IMR-90 (cell line): ENCODE data around the gene CASK. TPM values are rescaled to one million over a fixed set of nuclear protein-coding genes. Genes with fewer than 3 reads are reported as not detected.

Source experiments
- ATAC-seq: fragments of 200-7000 bp; cut with Tn5 transposase; 2 replicates; pipeline ENCODE4 v1.9.1; 2020; ENCODE audit warnings: low read depth, mild to moderate bottlenecking, moderate library complexity
- BruUV-seq: library from RNA; stranded (reverse); fragments of 400-500 nt; replicated peaks from 2 replicates; lab custom pipeline; 2021; lab: Mats Ljungman, UMichigan
- CTCF ChIA-PET: fragments of 300-600 bp; formaldehyde crosslinking; extraction: SDS; loops from one replicate; lab custom pipeline; 2021; ENCODE audit warnings: antibody characterized with exemption; lab: Yijun Ruan, JAX
- POLR2A ChIA-PET: fragments of 300-600 bp; sonication (Branson Sonifier 250); formaldehyde crosslinking; loops from one replicate; lab custom pipeline; 2022; ENCODE audit warnings: antibody characterized with exemption; ENCODE audit not compliant: unreplicated experiment; lab: Charles Lee
- DNase-seq: peaks from one replicate; pipeline ENCODE4 v3.0.0; 2013
- H2AFZ ChIP-seq: replicated peaks from 2 replicates; pipeline ENCODE3; 2013; ENCODE audit warnings: low read length, mild to moderate bottlenecking; ENCODE audit not compliant: poor library complexity
- H2AK5ac ChIP-seq: 2 replicates; pipeline ENCODE4 v1.6.1; 2013; ENCODE audit warnings: low read depth, low read length, inconsistent platforms
- H2AK9ac ChIP-seq: replicated peaks from 2 replicates; pipeline ENCODE3; 2013; ENCODE audit warnings: mild to moderate bottlenecking, low read depth, low read length, moderate library complexity; ENCODE audit not compliant: poor library complexity
- H2BK120ac ChIP-seq: 2 replicates; pipeline ENCODE4 v1.6.1; 2013; ENCODE audit warnings: low read depth, low read length, inconsistent platforms
- H2BK15ac ChIP-seq: 3 replicates; pipeline ENCODE4 v1.6.1; 2013; ENCODE audit warnings: low read depth, low read length, inconsistent platforms
- H2BK20ac ChIP-seq: 2 replicates; pipeline ENCODE4 v1.6.1; 2013; ENCODE audit warnings: low read depth, mild to moderate bottlenecking, inconsistent platforms, low read length, moderate library complexity
- H2BK5ac ChIP-seq: 2 replicates; pipeline ENCODE4 v1.6.1; 2013; ENCODE audit warnings: mild to moderate bottlenecking, low read depth, low read length, inconsistent platforms; ENCODE audit not compliant: poor library complexity, severe bottlenecking
- H3K14ac ChIP-seq: replicated peaks from 2 replicates; pipeline ENCODE4 v1.6.1; 2013; ENCODE audit warnings: low read depth, low read length, inconsistent platforms
- H3K18ac ChIP-seq: 2 replicates; pipeline ENCODE4 v1.6.1; 2013; ENCODE audit warnings: low read depth, low read length, control low read depth
- H3K23ac ChIP-seq: 2 replicates; pipeline ENCODE4 v1.6.1; 2013; ENCODE audit warnings: low read depth, low read length, inconsistent platforms
- H3K27ac ChIP-seq: 2 replicates; pipeline ENCODE4 v1.5.1; 2013; ENCODE audit warnings: mild to moderate bottlenecking, control low read depth, low read length; ENCODE audit not compliant: insufficient read depth
- H3K27me3 ChIP-seq: 2 replicates; pipeline ENCODE4 v1.6.1; 2013; ENCODE audit warnings: low read length; ENCODE audit not compliant: control insufficient read depth, insufficient read depth
- H3K36me3 ChIP-seq: 2 replicates; pipeline ENCODE4 v1.6.1; 2013; ENCODE audit warnings: low read length, mixed read lengths; ENCODE audit not compliant: control insufficient read depth, insufficient read depth
- H3K4ac ChIP-seq: 2 replicates; pipeline ENCODE4 v1.6.1; 2013; ENCODE audit warnings: low read depth, low read length, inconsistent platforms
- H3K4me1 ChIP-seq: 2 replicates; pipeline ENCODE4 v1.6.1; 2013; ENCODE audit warnings: low read length, mixed read lengths; ENCODE audit not compliant: control insufficient read depth, insufficient read depth
- H3K4me2 ChIP-seq: 2 replicates; pipeline ENCODE4 v1.6.1; 2013; ENCODE audit warnings: low read depth, mild to moderate bottlenecking, control low read depth, low read length, moderate library complexity
- H3K4me3 ChIP-seq: 2 replicates; pipeline ENCODE4 v1.5.1; 2013; ENCODE audit warnings: low read depth, mild to moderate bottlenecking, control low read depth, low read length, moderate library complexity; ENCODE audit not compliant: insufficient read depth
- H3K56ac ChIP-seq: 2 replicates; pipeline ENCODE4 v1.6.1; 2013; ENCODE audit warnings: low read length, inconsistent platforms; ENCODE audit not compliant: insufficient read depth; ENCODE audit errors: extremely low read depth
- H3K79me1 ChIP-seq, 2 experiments: 2 replicates each; pipeline ENCODE4 v1.6.1; 2013; ENCODE audit warnings: low read length in 2 of 2, inconsistent platforms in 1 of 2, low read depth in 1 of 2
- H3K9ac ChIP-seq: 2 replicates; pipeline ENCODE4 v1.6.1; 2013; ENCODE audit warnings: low read depth, low read length, control low read depth
- H3K9me1 ChIP-seq: 2 replicates; pipeline ENCODE4 v1.6.1; 2013; ENCODE audit warnings: low read length, inconsistent platforms; ENCODE audit not compliant: insufficient read depth
- H3K9me3 ChIP-seq: 2 replicates; pipeline ENCODE4 v1.6.1; 2013; ENCODE audit warnings: low read length; ENCODE audit not compliant: control insufficient read depth, insufficient read depth
- H4K20me1 ChIP-seq: 2 replicates; pipeline ENCODE4 v1.6.1; 2013; ENCODE audit warnings: low read length, inconsistent platforms; ENCODE audit not compliant: insufficient read depth
- H4K5ac ChIP-seq: 2 replicates; pipeline ENCODE4 v1.6.1; 2013; ENCODE audit warnings: mild to moderate bottlenecking, low read depth, low read length, control low read depth
- H4K8ac ChIP-seq, 2 experiments: 2 replicates each; pipeline ENCODE4 v1.6.1; 2013; ENCODE audit warnings: low read depth in 2 of 2, low read length in 2 of 2, control low read depth in 1 of 2, inconsistent platforms in 1 of 2
- H4K91ac ChIP-seq: 2 replicates; pipeline ENCODE4 v1.6.1; 2013; ENCODE audit warnings: low read depth, low read length, inconsistent platforms; ENCODE audit not compliant: insufficient read depth
- BHLHE40 ChIP-seq: fragments of 150-350 bp; IDR thresholded peaks from 2 replicates; pipeline ENCODE4 v1.6.1; 2016; ENCODE audit warnings: mild to moderate bottlenecking, low read depth, low read length
- CEBPB ChIP-seq: IDR thresholded peaks from 2 replicates; pipeline ENCODE4 v1.6.1; 2012; ENCODE audit warnings: low read depth, low read length, improper control_type of control experiment
- CTCF ChIP-seq: conservative IDR thresholded peaks from 2 replicates; pipeline ENCODE4 v1.5.1; 2012; ENCODE audit warnings: mild to moderate bottlenecking, low read depth, low read length, improper control_type of control experiment
- FOS ChIP-seq: fragments of 150-350 bp; IDR thresholded peaks from 2 replicates; pipeline ENCODE4 v1.6.1; 2016; ENCODE audit warnings: low read depth, low read length
- POLR2A ChIP-seq: IDR thresholded peaks from 2 replicates; pipeline ENCODE4 v1.6.1; 2012; ENCODE audit warnings: mild to moderate bottlenecking, low read depth, low read length
- RFX5 ChIP-seq: IDR thresholded peaks from 2 replicates; pipeline ENCODE4 v1.8.0; 2012; ENCODE audit warnings: low read depth, mild to moderate bottlenecking, low read length, moderate library complexity
- WGBS, 2 experiments: methylation state at CpG; one replicate each; pipeline versions ENCODE4 v1.1.5 to v1.1.7; 2013; ENCODE audit warnings: missing lambda C conversion rate in 2 of 2; ENCODE audit not compliant: insufficient read length in 1 of 2; ENCODE audit errors: extremely low coverage in 2 of 2; 5-methylcytosine and 5-hydroxymethylcytosine counted together
- dilution Hi-C: fragments of 300-500 bp; cut with HindIII; formaldehyde crosslinking; loops from one replicate; pipeline ENCODE4 v1.14.3; 2018; ENCODE audit warnings: low sequenced_read_pairs; ENCODE audit not compliant: unreplicated experiment
- in situ Hi-C: fragments of 300-500 bp; cut with MboI; formaldehyde crosslinking; loops from 3 replicates; pipeline ENCODE4 v1.14.3; 2019; ENCODE audit warnings: low sequenced_read_pairs, inconsistent platforms, mixed read lengths
- intact Hi-C: fragments of 100-400 bp; cut with micrococcal nuclease; formaldehyde crosslinking; loops from 2 replicates; pipeline ENCODE4 v1.10.0; 2022
- polyA plus RNA-seq, 3 experiments: library from polyadenylated mRNA; depleted of rRNA; stranded (reverse); fragments of >200 nt; gene quantifications; 2 replicates each; pipeline ENCODE4 v1.2.3, GENCODE V29; 2012; ENCODE audit warnings: low replicate concordance in 1 of 3
- total RNA-seq: library from RNA; depleted of rRNA; stranded (reverse); fragments of >200 nt; gene quantifications from 2 replicates; pipeline ENCODE4 v1.2.3, GENCODE V29; 2012
- TF ChIP-seq, protein P1 (sequence below): fragments of 150-350 bp; IDR thresholded peaks from 2 replicates; pipeline ENCODE4 v1.6.1; 2016; ENCODE audit warnings: low read depth, mild to moderate bottlenecking, low read length, moderate library complexity, borderline replicate concordance

Gene CASK
- total and polyA plus RNA-seq, 2 of the 4 experiments (the other 2 are of a cell fraction) = 9.4 to 17.7 TPM

DNA sequence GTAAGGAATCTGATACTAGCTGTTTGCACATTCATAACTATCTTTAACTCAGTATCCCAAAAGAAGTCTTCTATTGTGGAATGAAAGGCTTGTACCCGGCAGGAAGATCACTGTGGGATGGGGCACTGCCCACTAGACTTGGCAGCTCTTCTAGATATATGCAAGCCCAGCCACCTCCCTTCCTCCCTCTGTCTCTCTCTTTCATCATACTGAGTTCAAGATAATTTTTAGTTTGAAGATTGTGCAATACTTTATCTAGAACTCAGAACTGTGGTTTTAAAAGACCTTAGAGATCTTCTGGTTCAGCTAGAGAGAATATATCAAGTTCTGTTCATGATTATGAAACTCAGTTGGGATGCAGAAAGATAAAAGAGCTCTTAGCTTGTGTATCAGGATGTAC is 257.1 kb downstream of the CASK start:
- Histone ChIP-seq H2BK15ac (no peak overlapping the region), H3K4me2 (no peak overlapping the region), H3K4me1 (peaks cover under 1% of the 10 kb centered on the region; the same call in 1 of the 2 replicates), H4K91ac (no peak overlapping the region), H3K9ac (no peak overlapping the region), H2BK20ac (no peak overlapping the region), H3K27ac (no peak overlapping the region), H3K56ac (no peak overlapping the region), H3K36me3 (no peaks in the 10 kb centered on the region), H3K14ac (no peak overlapping the region), H4K8ac (no peak overlapping the region), H3K79me1 (no peaks in the 10 kb centered on the region), H2BK5ac (no peak overlapping the region), H3K9me1 (peaks cover 2% of the 10 kb centered on the region; the same call in 1 of the 2 replicates), H4K20me1 (no peaks in the 10 kb centered on the region), H2AFZ (no peak overlapping the region), H4K5ac (no peak overlapping the region), H2BK120ac (no peak overlapping the region), H3K27me3 (no peaks in the 10 kb centered on the region), H3K23ac (no peak overlapping the region), H3K4ac (no peak overlapping the region), H2AK5ac (no peak overlapping the region), H2AK9ac (no peak overlapping the region), H3K4me3 (no peak overlapping the region), H3K9me3 (no peaks in the 10 kb centered on the region), H3K18ac (no peak overlapping the region)
- ChIA-PET CTCF (interaction anchor here (1.3 kb wide), 1 partner anchor 29 kb away, joined by 3 read pairs; no protein-coding TSS in a partner anchor), POLR2A (no interaction called here)
- DNase-seq = peak; percentile 36
- intact Hi-C loops = no loop called here
- dilution Hi-C loops = no loop called here
- no CpG with 5 or more reads among the region's 1 CpG for WGBS, 2 experiments
- TF ChIP-seq, protein P1, sequence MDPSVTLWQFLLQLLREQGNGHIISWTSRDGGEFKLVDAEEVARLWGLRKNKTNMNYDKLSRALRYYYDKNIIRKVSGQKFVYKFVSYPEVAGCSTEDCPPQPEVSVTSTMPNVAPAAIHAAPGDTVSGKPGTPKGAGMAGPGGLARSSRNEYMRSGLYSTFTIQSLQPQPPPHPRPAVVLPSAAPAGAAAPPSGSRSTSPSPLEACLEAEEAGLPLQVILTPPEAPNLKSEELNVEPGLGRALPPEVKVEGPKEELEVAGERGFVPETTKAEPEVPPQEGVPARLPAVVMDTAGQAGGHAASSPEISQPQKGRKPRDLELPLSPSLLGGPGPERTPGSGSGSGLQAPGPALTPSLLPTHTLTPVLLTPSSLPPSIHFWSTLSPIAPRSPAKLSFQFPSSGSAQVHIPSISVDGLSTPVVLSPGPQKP = no peak
- TF ChIP-seq POLR2A (no peak), RFX5 (no peak), BHLHE40 (no peak), CTCF (no peak), FOS (no peak), CEBPB (peak; percentile 95)
- in situ Hi-C loops = no loop called here
- no peak for ATAC-seq
- BruUV-seq = no TSS peak
